Fibroblast of pulmonary artery (primary cell): Measurements from ENCODE around the gene GATA5.

ENCODE experiments used
- DNase-seq: peaks from one replicate; pipeline ENCODE4 v3.0.0-alpha.2; 2010; ENCODE audit warnings: low read depth
- H3K4me3 ChIP-seq: replicated peaks from 2 replicates; pipeline ENCODE4 v1.5.1; 2011; ENCODE audit warnings: low read depth, mild to moderate bottlenecking, control low read depth, low read length, moderate library complexity
- CTCF ChIP-seq: IDR thresholded peaks from 2 replicates; pipeline ENCODE4 v1.5.1; 2011; ENCODE audit warnings: mild to moderate bottlenecking, control low read depth, low read length, inconsistent platforms; ENCODE audit errors: missing control alignments

GATA5 gene

GRCh38 chr20:62433658-62434497, 41.9 kb downstream of the GATA5 start:
- no peak for DNase-seq
- no peak overlapping the region for H3K4me3 ChIP-seq
- TF ChIP-seq CTCF, result no peak

GRCh38 chr20:62430866-62431447, 44.8 kb downstream of the GATA5 start:
- no peak overlapping the region for H3K4me3 ChIP-seq
- TF ChIP-seq CTCF, result no peak
- DNase-seq, result no peak

DNA sequence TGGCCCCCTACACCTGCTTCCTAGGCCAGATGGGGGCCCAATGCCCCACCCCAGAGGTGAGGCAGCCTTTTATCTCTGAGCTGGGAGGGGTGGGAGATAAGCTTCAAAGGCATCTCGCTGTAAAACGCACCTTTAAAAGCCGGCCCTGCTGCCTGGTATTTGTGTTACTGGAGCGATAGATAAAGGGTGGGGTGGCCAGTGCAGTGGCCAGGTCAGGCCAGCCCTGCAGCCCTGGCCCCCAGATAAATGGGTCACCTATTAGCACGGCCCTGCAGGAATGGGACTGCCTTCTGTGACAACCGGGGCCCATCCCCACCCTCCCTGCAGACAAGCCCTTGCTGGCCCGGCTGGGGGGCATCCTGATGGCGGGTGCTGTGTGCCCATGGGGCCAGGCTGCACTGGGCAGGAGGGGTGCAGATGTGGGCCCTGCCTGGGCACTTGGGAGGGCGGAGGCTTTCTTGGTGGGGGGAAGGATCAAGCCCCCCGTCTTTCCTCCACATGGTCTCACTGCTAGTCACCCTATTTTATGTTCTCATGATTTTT, 45.4 kb downstream of the GATA5 start:
- TF ChIP-seq CTCF, result no peak
- no peak for DNase-seq

DNA sequence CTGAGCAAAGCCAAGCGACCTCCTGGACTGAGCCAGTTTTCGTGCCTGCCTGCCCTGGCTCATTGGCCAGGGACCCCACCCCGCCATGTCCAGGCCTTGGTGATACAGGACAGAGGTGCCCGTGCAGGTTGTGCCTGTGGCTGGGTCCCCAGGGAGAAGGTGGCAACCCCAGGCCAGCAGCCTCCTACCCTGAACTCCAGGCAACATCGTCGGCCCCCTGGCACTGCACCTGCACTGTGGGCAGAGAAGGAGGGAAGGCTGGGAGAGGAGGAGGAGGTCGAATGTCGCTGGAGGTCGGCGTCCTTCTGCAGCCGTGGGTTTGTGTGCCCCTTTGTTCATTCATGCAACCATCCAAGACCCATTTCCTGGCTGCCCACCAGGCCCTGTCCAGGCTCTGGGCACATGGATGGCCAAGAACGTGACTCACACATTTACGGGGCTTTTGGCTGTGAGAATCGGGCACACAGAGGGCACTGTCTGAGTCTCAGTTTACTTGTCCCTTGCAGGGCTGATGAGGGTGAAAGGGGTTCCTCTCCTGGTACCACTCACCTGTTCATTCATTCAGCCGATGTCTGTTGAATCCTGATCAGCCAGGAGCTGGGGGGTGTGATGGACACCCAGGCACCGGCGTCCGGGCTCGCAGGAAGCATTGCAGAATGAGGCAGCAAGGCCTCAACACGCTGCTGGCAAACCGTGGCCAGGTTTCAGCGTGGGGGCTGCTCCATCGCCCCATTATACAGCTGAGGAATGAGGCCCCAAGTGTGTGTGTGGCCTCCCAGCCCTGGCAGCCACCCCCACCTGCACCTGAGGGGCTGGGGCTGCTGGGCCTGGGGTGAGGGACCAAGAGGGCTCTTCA, 46.1 kb downstream of the GATA5 start:
- DNase-seq, result no peak
- no peak for TF ChIP-seq CTCF

More for the DNA sequence above, 45.4 kb downstream of the GATA5 start:
- H3K4me3 ChIP-seq, result no peak overlapping the region

GRCh38 chr20:62428396-62429295, 47.1 kb downstream of the GATA5 start:
- no peak for DNase-seq
- TF ChIP-seq CTCF, result no peak
- no peak overlapping the region for H3K4me3 ChIP-seq

More for the DNA sequence above, 46.1 kb downstream of the GATA5 start:
- H3K4me3 ChIP-seq, result no peak overlapping the region

DNA sequence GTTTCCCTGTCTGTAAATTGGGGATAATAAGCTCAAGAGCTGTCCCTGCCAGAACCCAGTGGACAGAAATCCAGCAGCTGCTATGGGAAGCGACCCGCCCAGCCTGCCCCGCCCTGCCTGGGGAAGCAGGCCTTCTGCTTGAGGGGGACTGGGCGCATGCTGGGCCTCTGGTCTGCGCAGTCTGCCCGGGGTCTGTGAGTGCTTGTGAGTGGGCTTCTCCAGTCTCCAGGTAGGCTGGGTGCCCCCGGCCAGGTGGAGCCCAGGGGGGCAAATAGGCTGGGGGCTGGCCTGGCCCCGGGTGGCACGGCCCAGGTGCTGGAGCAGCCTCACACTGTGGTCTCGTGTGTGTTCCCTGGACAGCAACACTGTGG, 47.8 kb downstream of the GATA5 start:
- DNase-seq, result no peak
- TF ChIP-seq CTCF, result no peak
- H3K4me3 ChIP-seq, result no peak overlapping the region
